ENCODE results near the gene GPR158.
"Not testable (repeated sequence)": the region's sequence is repeated elsewhere in the genome, so short reads cannot be mapped to it uniquely, and the experiment has no call there.

The GPR158 gene

GRCh38 chr10:25162391-25162790 lies 12.4 kb upstream of the GPR158 start:
- no CpG with 5 or more reads among the region's 2 CpGs for WGBS (ENCODE audit: extremely low coverage, insufficient coverage, insufficient read length)
- DNase-seq, result no peak
- Histone ChIP-seq H3K4me1 (ENCODE audit: control insufficient read depth in 1 of 2, insufficient read depth in 2 of 2, low read length in 2 of 2) (no peaks in the 10 kb centered on the region), H3K79me1 (ENCODE audit: low read length) (no peaks in the 10 kb centered on the region), H3K27ac (ENCODE audit: low read depth, low read length) (no peak overlapping the region), H3K18ac (ENCODE audit: low read length) (no peak overlapping the region), H3K9me3 (ENCODE audit: insufficient read depth, low read depth, low read length) (no peaks in the 10 kb centered on the region), H2BK5ac (ENCODE audit: low read depth, low read length, poor library complexity) (no peak overlapping the region), H4K12ac (ENCODE audit: low read depth, low read length) (no peak overlapping the region), H2BK12ac (ENCODE audit: low read length) (no peak overlapping the region), H3K23ac (ENCODE audit: low read length) (no peak overlapping the region), H2AK5ac (ENCODE audit: low read length) (no peak overlapping the region), H2BK120ac (ENCODE audit: insufficient read depth, low read length, poor library complexity) (no peak overlapping the region), H3K9ac (ENCODE audit: low read length) (no peak overlapping the region), H3K4me2 (ENCODE audit: low read length) (no peak overlapping the region), H2AFZ (ENCODE audit: insufficient read depth, low read length, poor library complexity) (no peak overlapping the region), H3K14ac (ENCODE audit: low read length) (no peak overlapping the region), H3K4me3 (ENCODE audit: low read depth, low read length) (no peak overlapping the region), H3K4ac (ENCODE audit: low read depth, low read length) (no peak overlapping the region), H3K27me3 (ENCODE audit: insufficient read depth, low read length) (no peaks in the 10 kb centered on the region), H4K91ac (ENCODE audit: low read depth, low read length) (no peak overlapping the region), H3K36me3 (ENCODE audit: control insufficient read depth in 1 of 2, insufficient read depth in 2 of 2, low read length in 2 of 2) (no peaks in the 10 kb centered on the region), H4K8ac (ENCODE audit: low read depth, low read length) (no peak overlapping the region), H3K79me2 (ENCODE audit: control insufficient read depth, insufficient read depth, low read length, poor library complexity) (no peaks in the 10 kb centered on the region)

DNA sequence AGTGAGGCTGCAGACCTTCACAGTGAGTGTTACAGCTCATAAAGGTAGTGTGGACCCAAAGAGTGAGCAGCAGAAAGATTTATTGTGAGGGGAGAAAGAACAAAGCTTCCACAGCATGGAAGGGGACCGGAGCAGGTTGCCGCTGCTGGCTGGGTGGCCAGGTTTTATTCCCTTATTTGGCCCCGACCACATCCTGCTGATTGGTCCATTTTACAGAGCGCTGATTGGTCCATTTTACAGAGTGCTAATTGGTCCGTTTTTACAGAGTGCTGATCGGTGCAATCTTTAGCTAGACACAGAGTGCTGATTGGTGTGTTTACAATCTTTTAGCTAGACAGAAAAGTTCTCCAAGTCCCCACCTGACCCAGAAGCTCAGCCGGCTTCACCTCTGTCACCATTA lies 11.3 kb upstream of the GPR158 start:
- H3K27me3 ChIP-seq (ENCODE audit: insufficient read depth, low read length); H4K12ac ChIP-seq (ENCODE audit: low read depth, low read length); H3K23ac ChIP-seq (ENCODE audit: low read length); H4K91ac ChIP-seq (ENCODE audit: low read depth, low read length); H3K36me3 ChIP-seq (ENCODE audit: control insufficient read depth in 1 of 2, insufficient read depth in 2 of 2, low read length in 2 of 2); H3K18ac ChIP-seq (ENCODE audit: low read length); H2BK5ac ChIP-seq (ENCODE audit: low read depth, low read length, poor library complexity); H2BK120ac ChIP-seq (ENCODE audit: insufficient read depth, low read length, poor library complexity); H3K4ac ChIP-seq (ENCODE audit: low read depth, low read length); H3K9ac ChIP-seq (ENCODE audit: low read length); H3K9me3 ChIP-seq (ENCODE audit: insufficient read depth, low read depth, low read length); H4K8ac ChIP-seq (ENCODE audit: low read depth, low read length); H2AK5ac ChIP-seq (ENCODE audit: low read length); H3K27ac ChIP-seq (ENCODE audit: low read depth, low read length); H2BK12ac ChIP-seq (ENCODE audit: low read length); DNase-seq; H3K14ac ChIP-seq (ENCODE audit: low read length); H3K4me3 ChIP-seq (ENCODE audit: low read depth, low read length); H3K79me1 ChIP-seq (ENCODE audit: low read length); H3K4me2 ChIP-seq (ENCODE audit: low read length); H3K4me1 ChIP-seq (ENCODE audit: control insufficient read depth in 1 of 2, insufficient read depth in 2 of 2, low read length in 2 of 2); H3K79me2 ChIP-seq (ENCODE audit: control insufficient read depth, insufficient read depth, low read length, poor library complexity); H2AFZ ChIP-seq (ENCODE audit: insufficient read depth, low read length, poor library complexity): not testable (repeated sequence)
- WGBS (ENCODE audit: extremely low coverage, insufficient coverage, insufficient read length), result no CpG with 5 or more reads among the region's 7 CpGs

- WGBS (ENCODE audit: extremely low coverage, insufficient coverage, insufficient read length), result no CpG with 5 or more reads among the region's 4 CpGs
- Histone ChIP-seq H3K27me3 (ENCODE audit: insufficient read depth, low read length) (no peaks in the 10 kb centered on the region), H3K18ac (ENCODE audit: low read length) (no peak overlapping the region), H3K9ac (ENCODE audit: low read length) (no peak overlapping the region), H4K91ac (ENCODE audit: low read depth, low read length) (no peak overlapping the region), H3K23ac (ENCODE audit: low read length) (no peak overlapping the region), H3K14ac (ENCODE audit: low read length) (no peak overlapping the region), H4K12ac (ENCODE audit: low read depth, low read length) (no peak overlapping the region), H3K4ac (ENCODE audit: low read depth, low read length) (no peak overlapping the region), H4K8ac (ENCODE audit: low read depth, low read length) (no peak overlapping the region), H3K9me3 (ENCODE audit: insufficient read depth, low read depth, low read length) (no peaks in the 10 kb centered on the region), H2BK5ac (ENCODE audit: low read depth, low read length, poor library complexity) (no peak overlapping the region), H3K4me2 (ENCODE audit: low read length) (no peak overlapping the region), H3K79me2 (ENCODE audit: control insufficient read depth, insufficient read depth, low read length, poor library complexity) (no peaks in the 10 kb centered on the region), H2AFZ (ENCODE audit: insufficient read depth, low read length, poor library complexity) (no peak overlapping the region), H2BK120ac (ENCODE audit: insufficient read depth, low read length, poor library complexity) (no peak overlapping the region), H3K4me3 (ENCODE audit: low read depth, low read length) (no peak overlapping the region), H2BK12ac (ENCODE audit: low read length) (no peak overlapping the region), H2AK5ac (ENCODE audit: low read length) (no peak overlapping the region), H3K79me1 (ENCODE audit: low read length) (no peaks in the 10 kb centered on the region), H3K27ac (ENCODE audit: low read depth, low read length) (no peak overlapping the region), H3K4me1 (ENCODE audit: control insufficient read depth in 1 of 2, insufficient read depth in 2 of 2, low read length in 2 of 2) (peaks cover 0 to 2% of the 10 kb centered on the region in 2 experiments), H3K36me3 (ENCODE audit: control insufficient read depth in 1 of 2, insufficient read depth in 2 of 2, low read length in 2 of 2) (no peaks in the 10 kb centered on the region)
- DNase-seq, result no peak
These were observed 5.1 kb upstream of the GPR158 start for GRCh38 chr10:25169740-25170139.

GRCh38 chr10:25170627-25171026 lies 4.2 kb upstream of the GPR158 start:
- Histone ChIP-seq H2AK5ac (ENCODE audit: low read length) (no peak overlapping the region), H3K4me3 (ENCODE audit: low read depth, low read length) (no peak overlapping the region), H2BK12ac (ENCODE audit: low read length) (no peak overlapping the region), H3K27me3 (ENCODE audit: insufficient read depth, low read length) (peaks cover 7% of the 10 kb centered on the region), H4K91ac (ENCODE audit: low read depth, low read length) (no peak overlapping the region), H4K12ac (ENCODE audit: low read depth, low read length) (no peak overlapping the region), H3K9me3 (ENCODE audit: insufficient read depth, low read depth, low read length) (peaks cover 3% of the 10 kb centered on the region), H4K8ac (ENCODE audit: low read depth, low read length) (no peak overlapping the region), H3K9ac (ENCODE audit: low read length) (no peak overlapping the region), H3K4ac (ENCODE audit: low read depth, low read length) (no peak overlapping the region), H3K4me2 (ENCODE audit: low read length) (no peak overlapping the region), H3K23ac (ENCODE audit: low read length) (no peak overlapping the region), H3K18ac (ENCODE audit: low read length) (no peak overlapping the region), H2AFZ (ENCODE audit: insufficient read depth, low read length, poor library complexity) (no peak overlapping the region), H2BK5ac (ENCODE audit: low read depth, low read length, poor library complexity) (no peak overlapping the region), H3K27ac (ENCODE audit: low read depth, low read length) (no peak overlapping the region), H2BK120ac (ENCODE audit: insufficient read depth, low read length, poor library complexity) (no peak overlapping the region), H3K4me1 (ENCODE audit: control insufficient read depth in 1 of 2, insufficient read depth in 2 of 2, low read length in 2 of 2) (peaks cover 2 to 9% of the 10 kb centered on the region in 2 experiments), H3K36me3 (ENCODE audit: control insufficient read depth in 1 of 2, insufficient read depth in 2 of 2, low read length in 2 of 2) (no peaks in the 10 kb centered on the region), H3K14ac (ENCODE audit: low read length) (no peak overlapping the region), H3K79me2 (ENCODE audit: control insufficient read depth, insufficient read depth, low read length, poor library complexity) (no peaks in the 10 kb centered on the region), H3K79me1 (ENCODE audit: low read length) (no peaks in the 10 kb centered on the region)
- no peak for DNase-seq
- no CpG with 5 or more reads among the region's 1 CpG for WGBS (ENCODE audit: extremely low coverage, insufficient coverage, insufficient read length)

Measured in trophoblast cell (in vitro differentiated cells and primary cell).